SK-N-SH (cell line): Measurements from ENCODE around the gene CNRIP1.

Experiments used
- CTCF ChIP-seq: fragments of 200-600 bp; sonication (generic); IDR thresholded peaks from 2 replicates; pipeline ENCODE4 v1.6.1; 2017; ENCODE audit warnings: antibody characterized with exemption, mild to moderate bottlenecking, moderate library complexity
- EP300 ChIP-seq, 2 experiments: IDR thresholded peaks; 2 replicates each; pipeline versions ENCODE4 v1.4.0 to v1.6.1; 2012; ENCODE audit warnings: borderline replicate concordance in 1 of 2, low read depth in 1 of 2, low read length in 1 of 2
- FOXM1 ChIP-seq: IDR thresholded peaks from 2 replicates; pipeline ENCODE4 v1.4.0; 2012; ENCODE audit warnings: low read depth, mild to moderate bottlenecking
- JUND ChIP-seq: IDR thresholded peaks from 2 replicates; pipeline ENCODE4 v1.4.0; 2012
- MEF2A ChIP-seq: IDR thresholded peaks from 2 replicates; pipeline ENCODE4 v1.4.0; 2012; ENCODE audit warnings: low read depth, borderline replicate concordance
- MXI1 ChIP-seq: IDR thresholded peaks from 2 replicates; pipeline ENCODE4 v1.6.1; 2012; ENCODE audit warnings: mild to moderate bottlenecking, low read depth, low read length, improper control_type of control experiment
- REST ChIP-seq: IDR thresholded peaks from 2 replicates; pipeline ENCODE4 v1.6.1; 2012; ENCODE audit warnings: mild to moderate bottlenecking, low read depth, low read length, moderate library complexity
- SMC3 ChIP-seq: IDR thresholded peaks from 2 replicates; pipeline ENCODE4 v1.6.1; 2012; ENCODE audit warnings: low read depth, low read length, improper control_type of control experiment
- TEAD4 ChIP-seq: IDR thresholded peaks from 2 replicates; pipeline ENCODE4 v1.4.0; 2012; ENCODE audit warnings: mild to moderate bottlenecking, borderline replicate concordance; ENCODE audit not compliant: insufficient read depth
- ZBTB33 ChIP-seq: IDR thresholded peaks from 2 replicates; pipeline ENCODE4 v1.4.0; 2012; ENCODE audit warnings: low read depth, borderline replicate concordance

GRCh38 chr2:68333009-68333408 is 13.3 kb upstream of the CNRIP1 start:
- TF ChIP-seq SMC3 (no peak), ZBTB33 (no peak), JUND (no peak), MEF2A (no peak), MXI1 (no peak), EP300 (IDR thresholded peaks at IDR 0.05; ENCODE audit: borderline replicate concordance in 1 of 2, low read depth in 1 of 2, low read length in 1 of 2) (no peak), CTCF (no peak), TEAD4 (no peak), FOXM1 (no peak), REST (no peak)
